Esophagus mucosa (tissue), 1 donor: ENCODE results near the gene LCORL. TPM values are rescaled to one million over a fixed set of nuclear protein-coding genes. Genes with fewer than 3 reads are reported as not detected.

ENCODE experiments used
- ATAC-seq: fragments of 200-7000 bp; cut with Tn5 transposase; one replicate; pipeline ENCODE4 v1.9.1; 2020
- total RNA-seq: library from RNA; stranded (reverse); gene quantifications from one replicate; pipeline ENCODE4 v1.2.4, GENCODE V29; 2023
- donor health status: DM: yes; HTN: yes; CAD: no.

The LCORL gene
- total RNA-seq, 1 donor from 2014 or later, result 10.0 TPM

GRCh38 chr4:17846266-17846665, 175.3 kb downstream of the LCORL start:
- ATAC-seq, result peak; percentile 20

GRCh38 chr4:17823871-17824669, 197.5 kb downstream of the LCORL start:
- no peak for ATAC-seq

- peak; percentile 69 for ATAC-seq
Measured at GRCh38 chr4:17817027-17817426, 204.5 kb downstream of the LCORL start.

GRCh38 chr4:17816142-17816541, 205.4 kb downstream of the LCORL start:
- no peak for ATAC-seq

GRCh38 chr4:17814140-17814539, 207.4 kb downstream of the LCORL start:
- no peak for ATAC-seq

- no peak for ATAC-seq
Measured at GRCh38 chr4:17812801-17813200, 208.8 kb downstream of the LCORL start.

- ATAC-seq, result no peak
Measured at GRCh38 chr4:17812125-17812524, 209.4 kb downstream of the LCORL start.

GRCh38 chr4:17811078-17811603, 210.4 kb downstream of the LCORL start:
- ATAC-seq, result peak; percentile 52

GRCh38 chr4:17810260-17811077, 211.1 kb downstream of the LCORL start, which contains the start of the genes DCAF16 and NCAPG:
Gene DCAF16 (minus strand): TSS chr4:17810757. CDS start chr4:17804141, 6,616 bp downstream.
Gene NCAPG (plus strand): TSS chr4:17810979. CDS start chr4:17811078, 99 bp downstream.
- ATAC-seq, result peak; percentile 100

- no peak for ATAC-seq
Measured at GRCh38 chr4:17809667-17810066, 211.9 kb downstream of the LCORL start.

GRCh38 chr4:17807446-17807845, 214.1 kb downstream of the LCORL start:
- no peak for ATAC-seq

GRCh38 chr4:17805580-17806155, 215.9 kb downstream of the LCORL start:
- ATAC-seq, result no peak

GRCh38 chr4:17797808-17798207, 223.7 kb downstream of the LCORL start:
- ATAC-seq, result no peak

- no peak for ATAC-seq
Measured at GRCh38 chr4:17794730-17795129, 226.8 kb downstream of the LCORL start.

Other genes with a start within 250 kb of the LCORL start
- 0.16 TPM for gene FAM184B, start 240.1 kb downstream of the LCORL start, total RNA-seq
- gene DCAF16, start 211.0 kb downstream of the LCORL start, total RNA-seq, result 17.7 TPM
- 13.3 TPM for gene NCAPG, start 210.8 kb downstream of the LCORL start, total RNA-seq